ENCODE measurements around the gene ADCK2.

DNA sequence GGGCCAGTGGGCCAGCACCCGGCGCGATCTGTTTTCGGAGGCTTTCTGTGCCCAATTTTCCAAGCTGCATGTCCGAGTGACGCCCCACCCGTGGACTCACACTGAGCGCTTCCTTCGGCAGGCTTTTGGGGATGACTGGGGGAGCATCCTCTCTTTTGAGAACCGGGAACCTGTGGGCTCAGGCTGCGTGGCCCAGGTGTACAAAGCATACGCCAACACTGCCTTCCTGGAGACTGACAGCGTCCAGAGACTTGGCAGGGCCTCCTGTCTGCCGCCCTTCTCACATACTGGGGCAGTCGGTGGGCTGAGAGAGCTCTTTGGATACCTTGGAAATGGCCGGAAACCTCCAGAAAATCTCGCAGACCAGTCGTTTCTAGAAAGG is 1.0 kb downstream of the ADCK2 start:
- TF ChIP-seq ZNF274 (IDR thresholded peaks at IDR 0.05; ENCODE audit: low read depth, low read length) (no peak), YY1 (IDR thresholded peaks at IDR 0.05; ENCODE audit: insufficient read depth, insufficient read length) (no peak), SUZ12 (IDR thresholded peaks at IDR 0.05; ENCODE audit: extremely low read depth, insufficient read depth, insufficient read length) (no peak)
